HL-60 (cell line): ENCODE measurements around the gene KIF3A.

ENCODE experiments used
- CTCF ChIP-seq: IDR thresholded peaks from one replicate; pipeline ENCODE4 v1.5.1; 2011; ENCODE audit warnings: low read length, control low read depth, inconsistent platforms; ENCODE audit not compliant: insufficient read depth
- POLR2AphosphoS5 ChIP-seq: IDR thresholded peaks from 2 replicates; pipeline ENCODE4 v1.6.1; 2012; ENCODE audit warnings: low read depth

- TF ChIP-seq CTCF (no peak), POLR2AphosphoS5 (no peak)
These were observed 48.5 kb upstream of the KIF3A start for GRCh38 chr5:132785864-132786263.
